ENCODE results near the gene OR10G8. TPM values are rescaled to one million over a fixed set of nuclear protein-coding genes. Genes with fewer than 3 reads are reported as not detected.

Gene OR10G8
- total RNA-seq, 1 experiment from 2014 or later = not detected

DNA sequence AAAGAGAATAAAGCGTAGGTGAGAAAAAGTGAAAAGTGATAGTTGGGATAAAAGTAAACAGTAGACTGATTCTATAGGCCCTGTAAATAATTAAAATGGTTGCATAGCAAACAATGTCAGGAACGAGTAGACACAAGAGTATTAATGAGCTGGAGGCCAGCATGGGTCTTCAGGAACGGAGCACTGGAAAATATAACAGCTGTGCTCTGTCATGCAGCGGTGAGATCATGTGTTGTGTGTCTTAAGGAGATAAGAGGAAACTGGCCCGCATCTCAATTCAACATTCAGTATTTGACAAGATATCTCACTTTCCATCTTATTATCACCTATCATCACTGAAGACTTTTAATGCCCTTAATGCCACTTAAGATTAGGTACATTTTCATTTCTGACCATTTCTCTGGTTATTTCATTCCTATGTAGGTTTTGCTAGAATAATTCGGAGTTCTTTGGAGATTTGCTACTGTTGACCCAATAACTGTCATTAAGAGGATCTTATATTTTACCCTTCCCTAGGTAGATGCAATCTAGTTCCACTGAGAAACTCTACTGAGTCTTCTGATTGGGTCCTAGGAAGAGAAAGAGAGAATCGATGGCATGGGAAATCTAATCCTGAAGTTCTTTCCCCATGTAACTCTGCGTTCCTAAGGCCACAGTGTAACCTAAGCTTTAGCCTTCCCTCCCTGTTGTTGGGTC is 53.2 kb downstream of the OR10G8 start:
- POLR2A ChIA-PET = no interaction called here
- H3K27ac Mint-ChIP-seq (ENCODE audit: unreplicated experiment) = no peak overlapping the region
- H3K4me1 ChIP-seq = no peaks in the 10 kb centered on the region
- H3K4me1 Mint-ChIP-seq (ENCODE audit: low read depth, unreplicated experiment) = no peaks in the 10 kb centered on the region
- H3K27me3 ChIP-seq (replicated peaks; ENCODE audit: control insufficient read depth, insufficient read depth, low read length) = no peaks in the 10 kb centered on the region
- CTCF ChIA-PET = interaction anchor here (1.1 to 1.3 kb wide), 2 partner anchors 8 to 10 kb away, joined by 3 to 4 read pairs; no protein-coding TSS in a partner anchor
- H3K9me3 ChIP-seq = no peaks in the 10 kb centered on the region
- H3K4me3 Mint-ChIP-seq (ENCODE audit: unreplicated experiment) = no peak overlapping the region
- peaks cover 30% of the 10 kb centered on the region for H3K27me3 Mint-ChIP-seq (ENCODE audit: insufficient read depth, unreplicated experiment)
- no peaks in the 10 kb centered on the region for H3K36me3 Mint-ChIP-seq (ENCODE audit: insufficient read depth, unreplicated experiment)
- no TSS peak for BruUV-seq (replicated peaks)
- H3K4me3 ChIP-seq (ENCODE audit: low read depth, low read length) = no peak overlapping the region
- TF ChIP-seq, protein P1, sequence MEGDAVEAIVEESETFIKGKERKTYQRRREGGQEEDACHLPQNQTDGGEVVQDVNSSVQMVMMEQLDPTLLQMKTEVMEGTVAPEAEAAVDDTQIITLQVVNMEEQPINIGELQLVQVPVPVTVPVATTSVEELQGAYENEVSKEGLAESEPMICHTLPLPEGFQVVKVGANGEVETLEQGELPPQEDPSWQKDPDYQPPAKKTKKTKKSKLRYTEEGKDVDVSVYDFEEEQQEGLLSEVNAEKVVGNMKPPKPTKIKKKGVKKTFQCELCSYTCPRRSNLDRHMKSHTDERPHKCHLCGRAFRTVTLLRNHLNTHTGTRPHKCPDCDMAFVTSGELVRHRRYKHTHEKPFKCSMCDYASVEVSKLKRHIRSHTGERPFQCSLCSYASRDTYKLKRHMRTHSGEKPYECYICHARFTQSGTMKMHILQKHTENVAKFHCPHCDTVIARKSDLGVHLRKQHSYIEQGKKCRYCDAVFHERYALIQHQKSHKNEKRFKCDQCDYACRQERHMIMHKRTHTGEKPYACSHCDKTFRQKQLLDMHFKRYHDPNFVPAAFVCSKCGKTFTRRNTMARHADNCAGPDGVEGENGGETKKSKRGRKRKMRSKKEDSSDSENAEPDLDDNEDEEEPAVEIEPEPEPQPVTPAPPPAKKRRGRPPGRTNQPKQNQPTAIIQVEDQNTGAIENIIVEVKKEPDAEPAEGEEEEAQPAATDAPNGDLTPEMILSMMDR (IDR thresholded peaks at IDR 0.05; ENCODE audit: insufficient read depth in 1 of 2, low read depth in 1 of 2, low read length in 1 of 2, severe bottlenecking in 1 of 2, unreplicated experiment in 1 of 2) = no peak
- intact Hi-C loops (cut with micrococcal nuclease; ENCODE audit: unreplicated experiment) = loop anchor here (10.0 kb wide), 2 partner anchors 245 to 325 kb away; partner anchors contain the start of gene OR8D2
- DNase-seq = no peak
- H3K9me3 Mint-ChIP-seq (ENCODE audit: unreplicated experiment) = no peaks in the 10 kb centered on the region
- no peaks in the 10 kb centered on the region for H3K36me3 ChIP-seq (ENCODE audit: control insufficient read depth, insufficient read depth, low read length)

Other genes starting within 250 kb of the OR10G8 start
- not detected in 2 replicates for gene OR6M1, start 220.4 kb upstream of the OR10G8 start, total RNA-seq (2022)
- not detected in 2 replicates for gene TMEM225, start 141.1 kb upstream of the OR10G8 start, total RNA-seq (2022)
- gene OR8D4, start 124.6 kb upstream of the OR10G8 start, total RNA-seq (2022) = not detected in 2 replicates
- gene OR4D5, start 87.2 kb upstream of the OR10G8 start, total RNA-seq (2022) = not detected in 2 replicates
- gene OR6T1, start 83.0 kb upstream of the OR10G8 start, total RNA-seq (2022) = not detected in 2 replicates
- not detected in 2 replicates for gene OR10S1, start 49.0 kb upstream of the OR10G8 start, total RNA-seq (2022)
- gene OR10G6, start 31.6 kb upstream of the OR10G8 start, total RNA-seq (2022) = not detected in 2 replicates
- not detected in 2 replicates for gene OR10G4, start 13.8 kb upstream of the OR10G8 start, total RNA-seq (2022)
- not detected in 2 replicates for gene OR10G9, start 3.8 kb upstream of the OR10G8 start, total RNA-seq (2022)
- not detected in 2 replicates for gene OR10G7, start 14.5 kb downstream of the OR10G8 start, total RNA-seq (2022)
- 1.3 and 1.6 TPM in 2 replicates for gene VWA5A, start 88.7 kb downstream of the OR10G8 start, total RNA-seq (2022)
- gene OR10D3, start 156.5 kb downstream of the OR10G8 start, total RNA-seq (2022) = not detected in 2 replicates
- gene OR8G1, start 214.3 kb downstream of the OR10G8 start, total RNA-seq (2022) = not detected in 2 replicates
- not detected in 2 replicates for gene OR8G5, start 229.6 kb downstream of the OR10G8 start, total RNA-seq (2022)

All from Caco-2 (cell line).